ENCODE measurements around the gene CMTM6.

GRCh38 chr3:32487781-32488473 lies 14.7 kb downstream of the CMTM6 start:
- TF ChIP-seq REST (IDR thresholded peaks at IDR 0.05; ENCODE audit: insufficient replicate concordance, low read depth) (no peak), CTCF (IDR thresholded peaks at IDR 0.05; ENCODE audit: insufficient read depth, low read length) (no peak), POLR2AphosphoS5 (IDR thresholded peaks at IDR 0.05; ENCODE audit: low read depth) (no peak), GABPA (IDR thresholded peaks at IDR 0.05; ENCODE audit: low read depth) (no peak), SPI1 (IDR thresholded peaks at IDR 0.05; ENCODE audit: borderline replicate concordance, low read depth) (no peak)
